ENCODE measurements around the gene PHYKPL.

GRCh38 chr5:178278358-178279023 lies 45.9 kb upstream of the PHYKPL start:
- no peak for TF ChIP-seq CTCF (optimal IDR thresholded peaks at IDR 0.05 in 1 of 3, IDR thresholded peaks at IDR 0.05 in 1 of 3, conservative IDR thresholded peaks at IDR 0.05 in 1 of 3; ENCODE audit: extremely low read depth in 1 of 3, insufficient read depth in 2 of 3, low read length in 3 of 3)
- TF ChIP-seq EZH2 (IDR thresholded peaks at IDR 0.05; ENCODE audit: low read length): no peak
